ENCODE data around the gene DET1. TPM values are rescaled to one million over a fixed set of nuclear protein-coding genes. Genes with fewer than 3 reads are reported as not detected.
"Not testable (repeated sequence)": the region's sequence is repeated elsewhere in the genome, so short reads cannot be mapped to it uniquely, and the experiment has no call there.

Gene DET1
- total RNA-seq, 1 experiment from 2014 or later: 7.7 TPM

GRCh38 chr15:88548009-88548408 is 1.5 kb upstream of the DET1 start:
- not testable (repeated sequence) for H3K27me3 ChIP-seq (ENCODE audit: control insufficient read depth, insufficient read depth, low read length); DNase-seq; H3K4me3 ChIP-seq (ENCODE audit: insufficient read depth, low read depth, low read length); H3K36me3 ChIP-seq (replicated peaks; ENCODE audit: control insufficient read depth, insufficient read depth, low read length)

- H3K4me3 ChIP-seq (ENCODE audit: insufficient read depth, low read depth, low read length): peak overlapping the region; percentile 61
- not testable (repeated sequence) for H3K36me3 ChIP-seq (replicated peaks; ENCODE audit: control insufficient read depth, insufficient read depth, low read length); H3K27me3 ChIP-seq (ENCODE audit: control insufficient read depth, insufficient read depth, low read length); DNase-seq
Observed at GRCh38 chr15:88545578-88546247, 768 bp downstream of the DET1 start.

- no peak for DNase-seq
- Histone ChIP-seq H3K4me3 (ENCODE audit: insufficient read depth, low read depth, low read length) (no peak overlapping the region), H3K36me3 (replicated peaks; ENCODE audit: control insufficient read depth, insufficient read depth, low read length) (no peaks in the 10 kb centered on the region), H3K27me3 (ENCODE audit: control insufficient read depth, insufficient read depth, low read length) (no peaks in the 10 kb centered on the region)
Observed at GRCh38 chr15:88543065-88543776, 3.3 kb downstream of the DET1 start.

GRCh38 chr15:88542342-88542733 is 4.1 kb downstream of the DET1 start:
- no peak overlapping the region; the same call in 1 of the 2 replicates for H3K4me3 ChIP-seq (ENCODE audit: insufficient read depth, low read depth, low read length)
- no peaks in the 10 kb centered on the region for H3K36me3 ChIP-seq (replicated peaks; ENCODE audit: control insufficient read depth, insufficient read depth, low read length)
- no peak for DNase-seq
- H3K27me3 ChIP-seq (ENCODE audit: control insufficient read depth, insufficient read depth, low read length): no peaks in the 10 kb centered on the region

DNA sequence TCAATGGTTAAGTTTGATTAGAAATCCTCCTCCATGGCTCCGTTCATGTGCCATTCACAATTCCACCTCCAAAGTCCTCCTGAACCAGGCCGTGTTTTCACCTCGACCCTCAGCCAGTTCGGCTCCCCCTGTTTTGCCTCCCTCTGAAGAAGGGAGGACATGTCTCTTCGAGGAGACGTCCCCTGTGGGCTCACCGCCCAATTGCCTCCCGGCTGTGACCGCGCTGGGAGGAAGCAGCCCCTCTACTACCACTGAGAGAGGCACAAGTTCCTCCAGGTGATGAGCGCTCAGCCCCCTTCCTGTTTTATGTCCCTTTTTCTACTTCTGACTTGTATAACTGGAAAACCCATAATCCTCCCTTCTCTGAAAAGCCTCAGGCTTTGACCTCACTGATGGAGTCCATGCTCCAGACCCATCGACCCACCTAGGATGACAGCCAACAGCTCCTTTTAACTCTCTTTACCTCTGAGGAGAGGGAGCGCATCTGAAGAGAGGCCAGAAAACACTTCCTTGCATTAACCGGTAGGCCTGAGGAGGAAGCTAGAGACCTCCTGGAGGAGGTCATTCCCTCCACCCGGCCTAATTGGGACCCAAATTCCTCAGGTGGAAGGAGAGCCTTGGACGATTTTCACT is 4.7 kb downstream of the DET1 start:
- Histone ChIP-seq H3K4me3 (ENCODE audit: insufficient read depth, low read depth, low read length) (no peak overlapping the region; the same call in 1 of the 2 replicates), H3K36me3 (replicated peaks; ENCODE audit: control insufficient read depth, insufficient read depth, low read length) (no peaks in the 10 kb centered on the region), H3K27me3 (ENCODE audit: control insufficient read depth, insufficient read depth, low read length) (no peaks in the 10 kb centered on the region)
- no peak for DNase-seq

- H3K4me3 ChIP-seq (ENCODE audit: insufficient read depth, low read depth, low read length); H3K27me3 ChIP-seq (ENCODE audit: control insufficient read depth, insufficient read depth, low read length); DNase-seq; H3K36me3 ChIP-seq (replicated peaks; ENCODE audit: control insufficient read depth, insufficient read depth, low read length): not testable (repeated sequence)
Observed at GRCh38 chr15:88541111-88541510, 5.4 kb downstream of the DET1 start.

GRCh38 chr15:88540350-88540749 is 6.1 kb downstream of the DET1 start:
- H3K27me3 ChIP-seq (ENCODE audit: control insufficient read depth, insufficient read depth, low read length); H3K36me3 ChIP-seq (replicated peaks; ENCODE audit: control insufficient read depth, insufficient read depth, low read length); DNase-seq: not testable (repeated sequence)
- peak overlapping the region; percentile 34; the same call in 1 of the 2 replicates for H3K4me3 ChIP-seq (ENCODE audit: insufficient read depth, low read depth, low read length)

- Histone ChIP-seq H3K27me3 (ENCODE audit: control insufficient read depth, insufficient read depth, low read length) (no peaks in the 10 kb centered on the region), H3K36me3 (replicated peaks; ENCODE audit: control insufficient read depth, insufficient read depth, low read length) (no peaks in the 10 kb centered on the region), H3K4me3 (ENCODE audit: insufficient read depth, low read depth, low read length) (peak overlapping the region; percentile 34; the same call in 1 of the 2 replicates)
- DNase-seq: no peak
Observed at GRCh38 chr15:88539441-88539840, 7.0 kb downstream of the DET1 start.

GRCh38 chr15:88538972-88539371 is 7.5 kb downstream of the DET1 start:
- Histone ChIP-seq H3K36me3 (replicated peaks; ENCODE audit: control insufficient read depth, insufficient read depth, low read length) (no peaks in the 10 kb centered on the region), H3K4me3 (ENCODE audit: insufficient read depth, low read depth, low read length) (peak overlapping the region; percentile 34; the same call in 1 of the 2 replicates), H3K27me3 (ENCODE audit: control insufficient read depth, insufficient read depth, low read length) (no peaks in the 10 kb centered on the region)
- DNase-seq: no peak

GRCh38 chr15:88537591-88538317 is 8.7 kb downstream of the DET1 start:
- Histone ChIP-seq H3K36me3 (replicated peaks; ENCODE audit: control insufficient read depth, insufficient read depth, low read length) (no peaks in the 10 kb centered on the region), H3K27me3 (ENCODE audit: control insufficient read depth, insufficient read depth, low read length) (no peaks in the 10 kb centered on the region), H3K4me3 (ENCODE audit: insufficient read depth, low read depth, low read length) (no peak overlapping the region)
- DNase-seq: no peak

GRCh38 chr15:88535607-88536313 is 10.7 kb downstream of the DET1 start:
- Histone ChIP-seq H3K27me3 (ENCODE audit: control insufficient read depth, insufficient read depth, low read length) (no peaks in the 10 kb centered on the region), H3K36me3 (replicated peaks; ENCODE audit: control insufficient read depth, insufficient read depth, low read length) (no peaks in the 10 kb centered on the region; the same call in 1 of the 2 replicates), H3K4me3 (ENCODE audit: insufficient read depth, low read depth, low read length) (no peak overlapping the region)
- DNase-seq: no peak

- no peak for DNase-seq
- Histone ChIP-seq H3K36me3 (replicated peaks; ENCODE audit: control insufficient read depth, insufficient read depth, low read length) (no peaks in the 10 kb centered on the region; the same call in 1 of the 2 replicates), H3K4me3 (ENCODE audit: insufficient read depth, low read depth, low read length) (no peak overlapping the region), H3K27me3 (ENCODE audit: control insufficient read depth, insufficient read depth, low read length) (no peaks in the 10 kb centered on the region)
Observed at GRCh38 chr15:88535100-88535499, 11.4 kb downstream of the DET1 start.

DNA sequence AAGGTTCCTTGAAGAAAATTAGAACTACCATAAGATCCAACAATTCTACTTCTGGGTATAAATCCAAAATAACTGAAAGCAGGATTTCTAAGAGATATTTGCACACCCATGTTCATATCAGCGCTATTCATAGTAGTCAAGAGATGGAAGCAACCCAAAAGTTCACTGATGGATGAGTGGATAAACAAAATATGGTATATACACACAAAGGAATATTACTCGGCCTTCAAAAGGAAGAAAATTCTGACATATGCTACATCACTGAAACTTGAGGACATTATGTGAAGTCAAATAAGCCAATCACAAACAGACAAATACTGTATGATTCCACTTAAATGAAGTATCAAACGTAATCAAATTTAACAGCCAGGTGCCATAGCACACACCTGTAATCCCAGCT is 13.1 kb downstream of the DET1 start:
- no peak for DNase-seq
- no peak overlapping the region for H3K4me3 ChIP-seq (ENCODE audit: insufficient read depth, low read depth, low read length)
- no peaks in the 10 kb centered on the region for H3K27me3 ChIP-seq (ENCODE audit: control insufficient read depth, insufficient read depth, low read length)
- H3K36me3 ChIP-seq (replicated peaks; ENCODE audit: control insufficient read depth, insufficient read depth, low read length): no peaks in the 10 kb centered on the region; the same call in none of the 2 replicates
